ENCODE data around the gene MMP24OS.

- TF ChIP-seq CTCF (IDR thresholded peaks at IDR 0.05) (no peak), EZH2 (IDR thresholded peaks at IDR 0.05; ENCODE audit: borderline replicate concordance, insufficient read depth, low read depth, low read length, poor library complexity, severe bottlenecking) (no peak)
Measured at GRCh38 chr20:35235881-35236280, 42.0 kb downstream of the MMP24OS start.

Measured in B cell (primary cell).